ENCODE results near the gene MEGF6.

Gene MEGF6

DNA sequence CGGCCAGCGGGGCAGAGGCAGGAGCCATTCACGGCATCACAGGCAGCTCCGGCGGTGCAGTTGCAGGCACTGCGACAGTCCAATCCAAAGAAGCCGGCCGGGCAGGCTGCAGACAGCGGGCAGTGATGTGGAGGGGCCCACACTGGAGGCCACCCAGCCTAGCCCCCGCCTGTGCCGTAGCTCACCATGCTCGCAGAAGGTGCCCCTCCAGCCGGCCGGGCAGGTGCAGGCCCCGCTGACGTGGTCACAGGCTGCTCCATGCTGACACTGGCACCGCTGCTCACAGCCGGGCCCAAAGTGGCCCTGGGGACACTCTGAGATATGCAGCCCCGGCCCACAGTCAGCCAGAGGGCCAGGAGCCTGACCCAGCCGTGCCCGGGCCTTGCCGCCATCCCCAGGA, 111.7 kb downstream of the MEGF6 start:
- DNase-seq, result no peak

DNA sequence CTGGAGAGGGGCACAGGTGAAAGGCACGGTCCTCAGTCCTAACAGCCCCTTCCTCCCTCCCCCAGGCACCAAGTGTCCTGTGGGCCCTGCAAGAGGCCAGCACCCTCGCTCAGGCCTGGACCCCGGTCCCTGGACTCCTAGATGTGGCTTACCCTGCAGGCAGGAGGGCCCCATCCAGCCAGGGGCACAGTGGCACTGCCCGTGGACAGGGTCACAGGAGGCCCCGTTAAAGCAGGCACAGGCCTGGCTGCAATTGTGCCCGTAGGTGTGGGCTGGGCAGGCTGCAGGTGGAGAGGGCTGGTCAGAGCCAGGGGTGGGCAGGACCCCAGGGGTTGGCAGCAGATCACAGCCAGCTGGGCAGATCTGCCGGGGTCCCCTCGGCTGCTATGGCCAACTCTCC, 112.3 kb downstream of the MEGF6 start:
- no peak for DNase-seq

DNA sequence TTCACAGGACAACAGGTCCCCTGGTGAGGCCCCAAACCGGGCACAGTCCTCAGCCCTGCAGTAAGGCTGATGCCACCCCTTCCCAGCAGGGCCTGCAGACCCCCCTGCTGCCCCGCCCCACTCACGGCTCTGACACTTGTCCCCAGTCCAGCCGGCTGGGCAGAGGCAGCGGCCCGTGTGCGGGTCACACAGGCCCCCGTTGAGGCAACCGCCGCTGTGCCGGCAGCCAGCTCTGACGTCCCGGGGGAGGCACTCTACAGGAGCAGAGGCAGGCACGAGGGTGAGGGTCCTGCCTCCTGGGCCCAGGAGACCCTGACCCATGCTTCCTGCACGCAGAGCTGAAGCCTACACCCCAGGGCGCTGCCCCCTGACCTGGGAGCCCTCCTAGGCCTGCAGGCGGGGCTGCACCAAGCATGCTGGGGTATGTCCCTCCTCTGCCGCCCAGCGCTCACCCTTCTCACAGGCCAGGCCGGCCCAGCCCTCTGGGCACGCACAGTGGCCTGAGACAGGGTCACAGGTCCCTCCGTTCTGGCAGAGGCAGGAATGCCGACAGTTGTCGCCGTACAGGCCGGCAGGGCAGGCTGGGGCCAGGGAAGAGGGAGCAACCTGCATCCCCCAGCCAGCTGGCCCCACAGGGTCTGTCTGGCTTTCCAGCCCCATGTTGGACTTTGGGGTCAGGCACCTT, 112.9 kb downstream of the MEGF6 start:
- DNase-seq, result no peak

DNA sequence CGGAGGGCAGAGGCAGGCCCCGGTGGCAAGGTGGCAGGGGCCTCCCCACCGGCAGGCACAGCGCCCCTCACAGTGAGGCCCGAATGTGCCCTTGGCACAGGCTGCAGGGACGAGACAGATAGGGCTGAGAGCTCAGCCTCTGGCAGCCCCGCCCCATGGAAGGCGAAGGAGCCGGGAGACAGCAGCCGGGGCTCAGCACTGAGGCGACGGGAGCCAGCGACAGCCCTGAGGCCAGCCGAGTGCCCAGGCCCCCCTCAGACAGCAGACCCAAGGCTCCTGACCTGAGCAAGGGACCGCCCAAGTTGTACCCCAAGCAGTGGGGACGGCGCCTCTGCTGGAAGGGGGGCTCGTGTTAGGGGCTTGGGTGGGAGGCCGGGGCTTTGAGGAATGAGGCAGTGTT, 113.8 kb downstream of the MEGF6 start:
- DNase-seq, result no peak

DNA sequence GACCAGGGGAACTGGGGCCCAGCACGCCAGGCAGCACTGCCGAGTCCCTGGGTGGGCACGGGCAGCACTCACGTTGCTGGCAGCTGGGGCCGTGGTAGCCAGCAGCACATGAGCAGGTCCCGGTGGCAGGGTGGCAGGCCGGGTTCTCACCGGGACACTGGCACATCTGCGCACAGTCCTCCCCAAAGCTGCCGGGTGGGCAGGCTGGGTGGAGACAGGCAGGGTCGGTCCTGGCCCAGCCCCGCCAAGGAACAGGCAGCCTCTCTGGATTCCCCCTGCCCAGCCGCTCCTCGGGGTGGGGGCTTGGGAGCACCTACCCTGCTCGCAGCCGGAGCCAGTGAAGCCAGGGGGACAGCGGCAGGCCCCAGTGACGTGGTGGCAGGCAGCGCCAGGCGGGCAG, 114.4 kb downstream of the MEGF6 start:
- no peak for DNase-seq

DNA sequence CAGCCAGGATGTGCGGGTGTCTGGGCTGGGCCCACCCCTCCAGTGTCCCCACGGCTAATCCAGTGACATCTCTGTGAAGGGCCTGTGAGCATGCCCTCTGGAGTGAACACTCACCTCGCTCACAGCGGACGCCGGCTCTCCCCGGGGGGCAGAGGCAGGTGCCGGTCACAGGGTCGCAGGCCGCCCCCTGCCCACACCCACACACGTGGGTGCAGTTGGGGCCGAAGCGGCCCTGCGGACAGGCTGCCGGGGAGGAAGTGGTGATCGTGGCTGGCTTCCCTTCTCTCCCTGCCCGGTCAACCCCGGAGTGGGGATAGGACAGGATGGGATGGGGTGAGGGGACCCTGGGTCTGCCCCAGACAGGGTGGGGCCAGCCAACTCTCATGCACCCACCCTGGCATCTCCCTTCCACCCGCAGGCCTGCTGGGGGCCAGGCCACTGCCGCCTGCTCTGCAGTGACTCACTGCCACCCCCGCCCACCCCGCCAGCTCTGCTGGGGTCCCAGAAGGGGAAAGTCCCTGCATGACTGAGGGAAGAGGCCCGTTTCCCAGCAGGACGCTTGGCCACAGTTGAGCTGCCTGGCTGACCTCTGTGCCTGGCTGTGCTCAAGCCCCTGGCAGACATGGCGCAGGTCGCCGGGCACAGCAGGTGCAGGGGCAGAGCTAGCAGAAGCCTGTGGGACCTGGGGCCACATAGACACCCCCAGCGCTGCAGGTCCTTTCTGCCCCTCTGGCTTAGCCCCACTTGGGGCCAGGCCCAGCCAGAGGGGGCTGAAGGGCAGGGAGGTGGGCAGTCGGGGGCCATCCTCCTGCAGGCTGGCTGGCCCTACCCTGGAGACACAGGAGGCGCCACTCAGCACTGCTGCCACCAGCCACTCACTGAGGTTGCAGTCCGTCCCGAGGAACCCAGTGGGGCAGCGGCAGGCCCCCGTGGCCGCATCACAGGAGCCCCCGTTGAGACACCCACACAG, 115.2 kb downstream of the MEGF6 start:
- no peak for DNase-seq

DNA sequence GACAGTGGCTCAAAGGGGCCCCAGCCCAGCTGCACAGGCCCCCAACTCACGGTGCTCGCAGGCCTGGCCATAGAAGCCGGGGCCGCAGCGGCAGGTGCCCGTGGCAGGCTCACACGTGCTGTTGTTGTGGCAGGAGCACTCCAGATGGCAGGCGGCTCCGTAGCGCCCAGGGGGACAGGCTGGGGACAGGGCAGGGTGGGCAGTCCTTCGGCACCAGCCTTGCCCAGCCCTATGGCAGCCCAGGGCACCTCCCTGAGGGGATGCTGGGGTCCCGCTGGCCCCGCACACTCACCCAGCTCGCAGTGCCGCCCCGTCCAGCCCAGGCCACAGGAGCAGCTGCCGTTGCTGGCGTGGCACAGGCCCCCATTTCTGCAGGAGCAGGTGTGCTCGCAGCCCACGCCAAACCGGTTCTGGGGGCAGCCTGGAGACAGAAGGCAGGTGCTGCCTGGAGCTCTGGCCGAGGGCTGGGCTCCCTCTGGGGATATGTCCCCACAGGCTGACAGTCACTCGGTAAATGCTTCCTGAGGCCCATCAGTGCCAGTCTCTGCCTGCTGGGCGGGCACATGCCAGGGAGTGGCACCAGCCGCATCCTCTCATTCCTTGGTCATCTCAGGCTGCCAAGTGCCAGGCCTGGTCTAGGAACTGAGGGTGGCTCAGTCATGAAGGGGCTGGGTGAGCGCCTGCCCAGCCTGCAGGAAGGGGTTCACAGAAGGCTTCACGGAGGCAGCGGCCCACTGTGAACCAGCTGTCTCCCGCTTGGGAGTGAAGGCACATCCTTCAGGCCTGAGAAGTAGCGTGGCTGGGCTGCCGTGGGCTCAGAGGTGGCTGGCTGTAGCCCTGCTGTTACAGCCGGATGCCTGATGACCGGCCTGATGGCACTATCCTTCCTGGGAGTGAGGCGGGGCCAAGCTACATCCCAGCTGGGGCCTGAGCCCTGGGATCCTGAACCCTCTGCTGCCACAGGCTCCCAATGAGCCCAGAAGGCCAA, 116.7 kb downstream of the MEGF6 start:
- DNase-seq, result no peak

DNA sequence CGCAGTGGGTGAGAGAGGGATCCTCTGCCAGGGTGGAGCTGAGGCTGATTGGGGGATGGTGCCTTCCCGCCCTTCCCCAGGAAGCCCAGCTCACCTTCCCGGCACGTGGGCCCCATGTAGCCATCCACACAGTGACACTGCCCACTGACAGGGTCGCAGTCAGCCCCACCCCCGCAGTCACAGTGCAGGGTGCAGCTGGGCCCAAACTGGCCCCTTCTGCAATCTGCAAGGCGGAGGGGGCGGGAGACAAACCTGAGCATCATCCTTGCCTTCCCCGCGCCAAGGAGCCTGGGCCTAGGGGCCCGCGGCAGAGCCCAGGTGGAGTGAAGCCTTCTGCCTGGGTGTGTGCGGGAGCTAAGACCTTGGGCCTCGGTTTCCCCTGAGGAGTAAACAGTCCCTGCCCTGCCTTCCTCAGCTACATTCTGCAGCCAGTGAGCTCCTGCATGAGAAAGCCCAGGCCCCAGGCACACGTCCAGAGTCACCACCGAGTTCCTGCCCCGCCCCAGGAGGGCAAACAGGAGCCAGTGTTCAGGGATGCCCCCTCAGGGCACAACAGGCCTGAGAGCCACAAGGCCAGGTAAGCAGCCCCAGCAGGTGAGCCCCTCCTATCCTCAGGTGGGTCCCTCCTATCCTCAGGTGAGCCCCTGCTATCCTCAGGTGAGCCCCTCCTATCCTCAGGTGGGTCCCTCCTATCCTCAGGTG, 118.6 kb downstream of the MEGF6 start:
- no peak for DNase-seq

DNA sequence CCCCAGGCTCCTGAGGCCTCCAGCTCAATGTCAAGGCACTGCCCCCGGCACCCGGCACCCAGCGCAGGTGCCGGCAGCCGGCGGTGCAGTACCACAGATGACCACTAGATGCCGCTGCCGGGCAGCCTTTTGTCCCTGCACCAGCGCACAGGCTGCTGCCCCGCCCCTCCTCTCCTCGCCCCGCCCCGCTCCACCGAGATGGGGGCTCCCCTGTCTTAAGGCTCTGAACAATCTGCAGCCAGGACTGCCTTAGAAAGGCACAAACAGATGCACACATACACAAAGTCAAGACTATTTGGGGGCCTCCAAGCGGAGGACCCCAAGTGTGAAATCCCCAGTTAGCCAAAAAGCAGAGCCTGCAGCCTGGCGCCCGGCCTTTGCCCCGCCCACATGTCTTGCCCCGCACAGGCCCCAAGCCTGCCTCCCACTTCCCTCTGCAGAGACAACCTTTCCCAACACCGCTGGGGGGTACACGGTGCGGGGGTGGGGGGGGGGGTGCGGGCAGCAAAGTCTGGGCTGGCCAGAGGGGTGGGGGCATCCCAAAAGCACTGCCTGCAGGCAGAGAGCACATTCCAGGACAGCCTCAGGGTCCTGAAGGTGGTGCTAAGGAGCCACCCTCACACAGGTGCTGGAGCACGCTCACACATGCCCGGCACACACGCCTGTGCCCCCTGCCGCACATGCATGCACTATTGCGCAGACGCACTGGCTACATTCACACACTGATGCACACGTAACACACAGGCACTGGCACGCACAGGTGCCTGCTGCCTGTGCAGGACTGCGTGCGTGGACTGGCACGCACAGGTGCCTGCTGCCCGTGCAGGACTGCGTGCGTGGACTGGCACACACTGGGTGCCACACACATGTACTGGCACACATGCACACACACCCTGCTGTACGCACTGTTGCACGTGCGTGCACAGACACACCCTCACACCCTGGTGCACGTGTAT, 119.7 kb downstream of the MEGF6 start:
- peak; percentile 90 to 91 for DNase-seq

DNA sequence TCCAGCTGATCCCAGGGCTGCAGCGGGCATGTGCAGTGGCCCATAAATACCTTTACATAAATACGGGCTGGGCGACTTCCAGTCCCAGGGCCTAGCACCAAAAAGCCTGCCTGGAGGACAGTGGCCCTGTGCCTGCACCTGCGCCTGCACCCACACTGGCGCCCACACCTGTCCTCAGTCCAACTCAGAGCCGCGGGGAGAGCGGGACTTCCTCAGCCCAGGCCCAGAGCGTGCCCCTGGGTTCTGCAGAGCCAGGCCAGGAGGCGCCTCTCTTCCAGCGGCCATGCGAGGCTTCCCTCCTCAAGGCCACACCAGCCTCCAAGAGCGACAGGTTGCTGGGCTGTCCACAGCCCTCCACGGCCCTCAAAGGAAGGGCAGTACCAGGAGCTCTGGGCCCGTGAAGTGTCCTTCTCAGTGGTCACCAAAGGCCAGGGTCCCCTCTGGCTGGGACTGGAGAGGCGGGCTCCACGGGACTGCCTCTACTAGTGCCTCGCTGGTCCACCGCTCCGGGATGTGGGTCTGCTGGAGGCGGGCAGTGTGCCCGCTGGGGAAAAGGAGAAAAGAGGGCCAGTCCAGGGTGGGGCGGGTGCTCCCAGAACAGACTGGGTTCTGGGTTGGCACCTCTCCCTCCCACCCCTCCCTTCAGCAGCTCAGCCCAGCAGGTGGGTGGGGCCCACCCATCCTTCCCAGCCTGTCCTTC, 121.1 kb downstream of the MEGF6 start:
- DNase-seq, result no peak

DNA sequence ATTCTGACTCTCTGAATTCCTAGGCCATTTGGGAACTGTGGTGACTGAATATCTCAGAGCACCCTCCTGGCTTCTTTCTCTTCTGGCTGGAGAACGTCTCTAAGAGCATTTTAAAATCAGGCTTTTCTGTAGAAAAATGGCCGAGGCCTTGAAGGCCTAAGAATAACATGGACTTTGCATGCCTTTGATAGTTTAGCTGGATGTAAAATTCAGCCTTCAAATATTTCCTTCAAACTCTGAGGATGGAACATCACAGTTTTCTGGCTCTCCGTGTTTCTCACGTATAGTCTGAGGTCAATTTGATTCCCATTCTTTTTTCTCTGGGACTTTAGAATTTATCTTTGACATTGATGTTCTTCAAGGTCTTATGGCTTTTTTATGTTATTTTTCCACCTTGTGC, 122.9 kb downstream of the MEGF6 start:
- DNase-seq, result no peak

DNA sequence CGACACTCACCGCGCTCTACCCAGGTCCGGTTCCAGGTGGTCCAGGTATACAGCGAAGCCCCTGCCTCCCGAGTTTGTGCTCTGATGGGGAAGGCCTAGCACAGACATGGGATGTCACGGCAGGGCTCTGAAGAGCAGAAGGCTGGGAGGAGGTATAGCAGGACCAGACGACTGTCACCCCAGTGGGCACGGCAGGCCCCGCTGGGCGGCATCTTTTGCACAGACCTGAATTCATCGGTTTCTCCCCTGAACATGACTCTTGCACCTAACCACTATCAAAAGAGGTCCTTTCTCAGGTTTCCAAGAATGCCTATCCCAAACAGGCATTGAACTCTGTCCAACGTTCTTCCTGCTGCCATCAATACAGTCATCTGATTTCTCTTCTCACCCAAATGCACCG, 126.3 kb downstream of the MEGF6 start:
- no peak for DNase-seq

DNA sequence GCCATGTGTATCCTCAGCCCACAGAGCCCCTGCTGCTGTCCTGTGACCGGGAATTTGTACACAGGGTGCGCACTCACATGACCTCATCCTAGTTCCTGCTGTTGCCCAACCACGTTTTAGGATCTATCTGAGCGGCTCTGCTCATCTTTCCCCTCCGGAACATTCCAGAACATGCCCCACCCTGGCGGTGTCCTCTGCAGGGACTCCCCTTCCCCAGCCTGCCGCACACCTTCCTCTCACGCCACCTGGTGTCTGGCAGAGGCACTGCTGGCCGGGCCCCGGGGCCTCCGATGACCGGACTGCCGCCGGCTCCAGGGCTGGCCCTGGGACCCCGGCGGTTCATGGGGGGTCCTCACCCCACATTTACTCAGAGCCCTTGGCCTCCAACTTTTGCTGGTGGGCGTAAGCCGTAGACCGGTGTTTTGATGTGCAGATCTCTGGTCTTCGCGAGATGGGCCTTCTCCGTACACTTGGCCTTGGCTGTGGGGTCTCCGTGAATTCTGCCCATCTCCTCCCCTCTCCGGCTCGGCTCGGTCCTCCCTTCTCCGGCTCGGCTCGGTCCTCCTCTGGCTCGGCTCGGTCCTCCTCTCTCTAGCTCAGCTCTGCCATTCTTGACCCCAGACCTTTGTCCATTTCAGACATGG, 127.4 kb downstream of the MEGF6 start:
- peak; percentile 58 to 62 for DNase-seq

DNA sequence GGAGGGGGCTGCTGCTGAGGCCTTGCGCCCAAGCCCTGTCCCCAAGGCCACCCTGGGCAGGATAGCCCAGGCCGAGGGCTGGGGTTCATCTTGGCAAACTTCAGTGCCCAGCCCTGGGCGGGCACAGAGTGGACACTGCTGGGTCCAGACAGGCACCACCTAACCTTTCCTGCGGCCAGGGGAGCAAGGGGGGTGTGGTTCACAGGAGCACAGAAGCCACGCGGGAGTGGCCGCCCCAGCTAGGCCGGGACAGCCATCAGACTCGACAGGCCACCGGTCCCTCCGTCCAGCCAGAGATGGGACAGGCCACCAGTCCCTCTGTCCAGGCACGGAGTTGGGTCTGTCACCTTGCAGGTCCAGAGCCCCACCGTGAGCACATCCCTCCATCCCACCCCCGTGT, 127.9 kb downstream of the MEGF6 start:
- DNase-seq, result no peak

DNA sequence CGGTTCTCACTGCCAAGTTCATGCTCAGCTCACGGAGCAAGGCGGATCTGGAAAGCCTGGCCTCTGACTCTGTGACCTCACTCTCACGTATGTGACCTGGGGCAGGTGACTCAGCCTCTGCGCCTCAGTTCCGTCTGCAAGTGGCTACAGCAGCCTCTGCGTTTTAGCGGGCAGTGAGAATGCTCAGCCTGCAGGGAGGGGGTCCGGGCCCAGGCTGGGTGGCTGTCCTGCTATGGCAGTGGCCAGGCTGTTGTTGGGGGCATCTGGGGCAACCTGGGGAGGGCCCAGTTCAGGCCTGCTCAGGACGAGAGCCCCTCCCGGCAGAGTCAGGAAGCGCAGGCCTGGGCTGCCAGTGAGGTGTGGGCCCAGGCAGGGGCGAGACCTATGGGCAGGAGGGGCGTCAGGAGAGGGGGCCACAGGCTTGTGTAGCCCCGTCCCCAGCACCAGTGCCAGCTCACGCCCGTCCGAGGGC, 128.9 kb downstream of the MEGF6 start:
- DNase-seq, result peak in 1 of 2 donors; percentile 23

DNA sequence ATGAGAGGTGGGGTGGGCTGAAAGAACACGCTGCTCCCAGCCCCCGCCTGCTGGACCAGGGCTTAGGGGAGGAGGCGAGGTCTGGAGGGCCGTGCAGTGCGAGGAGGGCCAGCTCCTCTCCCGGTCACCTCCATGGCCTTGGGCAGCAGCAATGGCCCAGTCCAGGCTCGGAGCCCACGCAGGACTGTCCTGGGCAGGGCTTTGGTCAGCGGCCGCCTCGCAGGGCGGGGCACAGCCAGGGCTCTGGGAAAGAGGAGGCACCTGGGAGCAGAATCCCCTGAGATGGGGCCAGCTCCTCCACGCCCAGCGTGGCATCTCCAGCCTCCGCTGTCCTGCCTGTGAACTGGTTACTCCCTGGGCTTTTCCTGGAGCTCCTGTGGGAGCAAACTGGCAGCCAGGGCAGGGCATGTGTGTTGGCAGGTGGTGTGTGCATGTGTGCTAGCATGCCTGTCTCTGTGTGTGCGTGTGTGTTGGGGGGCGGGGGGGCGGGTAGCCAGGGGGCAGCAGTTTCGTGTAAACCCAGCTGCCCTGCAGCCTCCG, 129.4 kb downstream of the MEGF6 start:
- DNase-seq, result no peak

DNA sequence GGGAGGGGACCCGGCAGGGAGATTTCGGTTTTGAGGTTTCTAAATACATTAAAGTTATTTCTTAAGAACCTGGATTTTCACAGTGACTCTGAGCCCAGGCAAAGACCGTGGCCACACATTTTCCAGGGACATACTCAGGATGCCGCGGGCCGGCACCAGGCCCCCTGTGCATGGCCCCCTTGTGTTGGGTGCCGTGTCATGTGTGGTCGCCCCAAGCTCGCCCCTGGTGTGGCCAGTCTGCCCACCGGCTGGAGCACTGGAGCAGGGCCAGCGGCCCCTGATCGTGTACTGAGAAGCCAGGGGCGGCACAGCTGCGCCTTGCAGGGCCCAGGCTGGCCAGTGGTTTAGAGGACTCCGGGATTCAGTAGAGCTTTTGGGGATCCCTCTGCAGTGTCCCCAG, 130.3 kb downstream of the MEGF6 start:
- no peak for DNase-seq

DNA sequence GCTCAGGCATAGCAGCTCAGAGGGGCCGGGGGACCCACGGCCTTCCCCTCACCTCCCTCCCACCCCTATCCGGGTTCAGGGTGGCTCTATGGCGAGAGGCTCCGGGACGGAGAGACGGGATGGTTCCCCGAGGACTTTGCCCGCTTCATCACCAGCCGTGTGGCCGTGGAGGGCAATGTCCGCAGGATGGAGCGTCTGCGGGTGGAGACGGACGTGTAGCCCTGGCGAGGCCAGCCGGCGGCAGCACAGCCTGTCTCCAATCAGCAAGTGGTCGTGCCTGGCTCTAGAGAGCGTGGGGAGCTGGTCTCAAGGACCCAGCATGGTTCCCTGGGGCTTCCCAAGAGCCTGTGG, 131.0 kb downstream of the MEGF6 start:
- DNase-seq, result no peak

DNA sequence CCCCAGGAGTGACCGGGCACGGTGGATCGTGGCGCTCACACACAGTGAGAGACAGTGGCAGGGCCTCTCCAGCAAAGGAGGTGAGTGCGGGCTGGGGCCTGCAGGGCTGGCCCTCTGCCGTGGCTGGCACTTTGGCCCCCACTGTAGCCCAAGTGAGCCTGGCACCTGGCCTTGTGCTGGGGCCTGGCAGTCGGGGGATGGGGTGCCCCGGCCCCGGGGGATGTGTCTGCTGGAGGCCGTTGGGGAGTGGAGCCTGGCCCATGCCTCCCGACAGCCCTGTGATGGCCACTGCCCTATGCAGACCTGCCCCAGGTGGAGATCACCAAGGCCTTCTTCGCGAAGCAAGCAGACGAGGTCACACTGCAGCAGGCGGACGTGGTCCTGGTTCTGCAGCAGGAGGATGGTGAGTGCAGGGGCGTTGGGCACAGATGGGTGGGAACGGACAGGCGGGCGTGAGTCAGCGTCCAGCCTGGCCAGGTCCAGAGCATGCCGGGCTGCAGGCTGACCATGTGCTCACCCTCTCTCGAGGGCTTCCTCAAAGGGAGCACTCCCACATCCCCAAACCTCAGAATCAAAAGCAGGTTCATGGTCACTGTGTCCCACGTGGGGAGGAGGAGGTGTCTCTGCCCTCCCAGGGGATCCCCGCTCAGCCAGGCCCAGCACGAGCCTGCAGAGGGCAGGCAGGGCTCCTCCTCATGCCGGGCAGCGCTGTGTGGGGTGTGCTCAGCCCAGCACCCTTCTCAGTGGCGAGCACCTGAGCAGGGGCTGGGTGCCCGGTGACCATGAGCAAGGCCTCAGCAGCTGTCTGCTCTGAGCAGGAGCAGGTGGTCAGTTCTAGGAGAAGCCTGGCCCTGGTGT, 131.6 kb downstream of the MEGF6 start:
- no peak for DNase-seq
